HG03097 (cell line): ENCODE data around the gene KCTD12.

Source experiments
- ATAC-seq: cut with Tn5 transposase; IDR thresholded peaks from one replicate; pipeline ENCODE4 v1.9.1; 2021; ENCODE audit not compliant: unreplicated experiment, low FRiP score

KCTD12 gene

GRCh38 chr13:76888421-76888820 is 2.2 kb upstream of the KCTD12 start:
- ATAC-seq: no peak

GRCh38 chr13:76887076-76887563 is 915 bp upstream of the KCTD12 start:
- ATAC-seq: no peak

DNA sequence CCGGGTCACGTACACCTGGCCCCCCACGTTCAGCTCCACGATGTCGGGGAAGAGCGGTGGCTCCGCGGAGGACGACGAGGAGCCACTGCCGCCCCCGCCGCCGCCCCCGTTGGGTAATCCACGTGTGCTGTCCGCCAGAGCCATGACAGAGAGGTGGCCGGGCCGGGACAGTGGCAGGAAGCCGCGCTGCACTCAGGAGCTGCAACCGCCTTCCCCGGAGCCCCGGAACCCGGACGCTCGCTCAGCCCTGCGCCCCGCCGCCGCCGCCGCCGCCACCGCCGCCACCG is 257 bp downstream of the KCTD12 start:
- no peak for ATAC-seq

GRCh38 chr13:76885203-76886004 is 801 bp downstream of the KCTD12 start:
- ATAC-seq: peak; percentile 46

DNA sequence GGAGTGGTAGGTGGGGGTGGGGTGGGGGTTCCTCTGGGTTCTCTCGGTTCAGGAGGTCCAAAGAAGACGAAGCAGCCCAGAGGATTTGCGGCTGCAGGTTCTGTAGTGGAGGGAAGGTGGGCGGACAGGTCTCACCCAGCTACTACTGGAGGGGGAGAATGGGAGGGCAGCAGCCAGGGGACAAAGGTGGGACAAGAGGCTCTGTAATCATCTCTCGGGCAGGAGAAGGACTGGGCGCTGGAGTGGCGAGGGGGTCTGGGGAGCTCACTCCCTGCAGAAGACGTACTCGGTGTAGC is 1.4 kb downstream of the KCTD12 start:
- ATAC-seq: no peak

GRCh38 chr13:76884186-76884906 is 1.9 kb downstream of the KCTD12 start:
- no peak for ATAC-seq

DNA sequence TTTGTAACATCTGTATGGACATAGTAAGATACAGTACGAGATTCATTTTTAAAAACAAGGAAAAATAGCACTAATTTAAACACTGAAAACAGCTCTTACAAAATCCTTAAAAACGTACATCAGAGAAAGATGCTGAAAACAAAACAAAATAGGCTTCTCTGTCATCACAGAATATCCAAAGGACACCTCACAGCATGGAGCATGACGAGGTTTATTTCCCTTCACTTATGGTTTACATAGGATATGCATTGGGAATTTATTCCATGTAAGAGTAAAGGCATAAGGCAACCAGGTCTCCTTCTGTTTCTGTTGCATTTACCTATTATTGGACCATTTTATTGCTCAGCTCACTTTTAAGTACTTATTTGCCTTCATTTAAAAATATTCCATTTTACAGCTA is 3.0 kb downstream of the KCTD12 start:
- ATAC-seq: no peak

GRCh38 chr13:76882431-76882830 is 3.8 kb downstream of the KCTD12 start:
- no peak for ATAC-seq

GRCh38 chr13:76879883-76880270 is 6.3 kb downstream of the KCTD12 start:
- ATAC-seq: no peak

DNA sequence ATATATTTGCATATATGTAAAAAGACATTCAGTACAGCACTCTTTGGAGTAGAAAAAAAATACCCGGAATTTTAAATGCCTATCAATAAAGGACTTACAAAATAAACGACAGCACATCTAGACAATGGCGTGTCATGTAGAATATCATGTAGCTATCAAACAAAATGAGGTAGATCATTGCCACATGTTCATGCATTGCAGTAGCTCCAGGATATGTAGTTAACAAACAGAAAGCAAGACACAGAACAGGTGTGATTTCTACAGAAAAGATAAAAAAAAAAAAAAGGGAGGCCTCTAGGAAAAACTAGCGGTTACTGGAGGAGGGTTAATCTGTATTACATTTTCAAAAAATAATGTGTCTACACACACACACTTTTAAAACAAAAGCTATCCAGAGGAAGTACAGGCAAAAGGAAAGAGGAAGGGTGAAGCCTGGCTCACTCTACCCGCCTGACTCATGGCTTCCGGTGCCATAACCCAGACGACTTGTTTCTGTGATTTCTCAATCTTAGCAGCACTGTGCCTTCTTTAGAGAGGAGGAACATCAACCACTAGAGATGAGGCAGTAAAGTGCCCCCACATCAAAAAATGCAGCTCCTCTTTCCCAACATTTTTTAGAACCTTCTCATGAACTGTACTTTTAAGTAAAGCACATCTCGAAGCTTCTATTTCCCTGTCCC is 6.9 kb downstream of the KCTD12 start:
- ATAC-seq: peak; percentile 98

- ATAC-seq: no peak
These were observed 8.2 kb downstream of the KCTD12 start for GRCh38 chr13:76878043-76878442.

GRCh38 chr13:76875271-76875815 is 10.9 kb downstream of the KCTD12 start:
- no peak for ATAC-seq

- peak; percentile 47 for ATAC-seq
These were observed 11.7 kb downstream of the KCTD12 start for GRCh38 chr13:76874479-76874878.

GRCh38 chr13:76873445-76873844 is 12.8 kb downstream of the KCTD12 start:
- ATAC-seq: no peak

GRCh38 chr13:76872675-76873074 is 13.5 kb downstream of the KCTD12 start:
- ATAC-seq: no peak

DNA sequence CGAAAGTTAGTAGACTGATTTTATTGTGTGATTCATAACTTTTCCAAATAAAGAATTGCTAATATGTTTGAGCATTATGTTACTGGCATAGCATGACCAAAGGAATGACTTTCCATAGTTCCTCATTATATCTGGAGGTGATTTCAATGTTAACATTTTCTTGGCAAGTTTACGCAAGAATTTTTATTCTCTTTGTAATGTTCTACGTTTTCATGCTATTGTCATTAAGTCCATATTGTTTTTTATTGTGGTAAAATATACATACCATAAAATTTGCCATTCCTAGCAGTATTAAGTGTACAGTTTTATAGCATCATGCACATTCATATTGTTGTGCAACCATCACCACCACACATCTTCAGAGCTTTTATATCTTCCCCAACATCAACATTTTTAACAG is 14.8 kb downstream of the KCTD12 start:
- no peak for ATAC-seq

DNA sequence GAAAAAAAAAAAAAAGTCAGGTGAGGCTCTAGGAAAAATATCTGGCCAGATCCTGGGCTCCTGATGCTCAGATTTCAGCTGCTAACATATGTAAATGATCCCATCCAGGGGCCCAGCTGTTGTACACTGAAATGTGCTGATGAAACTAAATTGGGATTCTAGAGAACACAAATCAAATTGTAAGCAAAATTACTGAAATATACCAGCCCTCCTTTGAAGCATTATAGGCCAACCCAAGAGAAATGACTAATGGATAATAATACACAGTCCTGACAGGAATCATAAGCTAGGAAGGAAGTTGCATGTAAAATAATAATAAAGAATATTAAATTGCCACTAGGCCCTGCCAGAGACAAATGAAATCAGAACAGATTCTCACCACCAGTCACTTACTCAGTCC is 17.8 kb downstream of the KCTD12 start:
- ATAC-seq: no peak

DNA sequence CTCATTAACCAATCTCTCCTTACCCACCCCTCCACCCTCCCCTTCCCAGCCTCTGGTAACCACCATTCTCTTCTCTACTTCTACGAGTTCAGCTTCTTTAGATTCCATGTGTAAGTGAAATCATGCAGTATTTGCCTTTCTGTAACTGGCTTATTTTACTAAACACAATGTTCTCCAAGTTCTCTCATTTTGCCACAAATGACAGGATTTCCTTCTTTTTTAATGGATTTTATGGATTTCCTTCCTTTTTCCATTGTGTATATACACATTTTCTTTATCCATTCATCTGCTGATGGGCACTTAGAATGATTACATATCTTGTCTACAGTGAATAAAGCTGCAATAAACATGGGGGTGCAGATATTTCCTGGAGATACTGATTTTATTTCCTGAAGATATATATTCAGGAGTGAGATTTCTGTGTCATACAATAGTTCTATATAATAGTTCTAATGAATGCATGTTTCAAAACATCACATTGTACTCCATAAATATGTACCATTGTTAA is 20.2 kb downstream of the KCTD12 start:
- no peak for ATAC-seq

DNA sequence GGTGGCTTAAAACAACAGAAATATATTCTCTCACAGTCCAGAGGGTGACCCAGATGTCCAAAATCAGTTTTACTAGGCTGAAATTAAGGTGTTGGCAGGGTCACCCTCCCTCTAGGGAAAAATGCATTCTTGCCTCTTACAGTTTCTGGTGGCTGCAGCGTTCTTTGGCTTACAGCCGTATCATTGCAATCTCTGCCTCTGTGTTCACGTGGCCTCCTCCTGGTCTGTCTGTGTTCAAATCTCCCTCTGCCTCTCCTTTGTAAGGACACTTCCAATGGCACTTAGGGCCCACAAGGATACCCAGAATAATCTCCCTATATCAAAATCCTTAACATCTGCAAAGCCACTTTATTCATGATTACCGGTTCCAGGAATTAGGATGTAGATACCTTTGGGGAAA is 21.1 kb downstream of the KCTD12 start:
- ATAC-seq: no peak

- ATAC-seq: no peak
These were observed 21.9 kb downstream of the KCTD12 start for GRCh38 chr13:76864259-76864658.

DNA sequence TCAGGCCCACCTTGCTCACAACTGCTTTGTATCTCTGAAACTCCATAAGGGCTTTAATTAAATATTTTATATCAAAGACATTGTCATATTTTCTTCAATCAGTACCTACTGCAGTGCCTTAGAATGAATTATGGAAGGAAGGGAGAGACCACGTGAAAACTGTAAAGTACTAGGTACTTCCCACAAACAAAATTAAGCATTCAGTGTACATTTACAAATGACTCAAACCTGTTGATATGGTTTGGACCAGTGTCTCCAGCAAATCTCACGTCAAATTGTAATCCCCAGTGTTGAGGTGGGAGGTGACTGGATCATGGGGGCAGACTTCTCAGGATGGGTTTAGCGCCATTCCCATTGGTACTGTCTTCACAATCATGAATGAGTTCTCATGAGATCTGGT is 23.2 kb downstream of the KCTD12 start:
- ATAC-seq: no peak
